ENCODE results near the gene ZNHIT1.

GRCh38 chr7:101238226-101239182, 20.5 kb downstream of the ZNHIT1 start:
- TF ChIP-seq CREB5 (CRISPR knock-in tag; IDR thresholded peaks at IDR 0.05; ENCODE audit: low read depth) (no peak), CSRNP3 (CRISPR knock-in tag; IDR thresholded peaks at IDR 0.05) (no peak), ARNTL (CRISPR knock-in tag; IDR thresholded peaks at IDR 0.05; ENCODE audit: borderline replicate concordance, low read depth) (no peak), PATZ1 (CRISPR knock-in tag; IDR thresholded peaks at IDR 0.05; ENCODE audit: borderline replicate concordance) (no peak), TCF4 (CRISPR knock-in tag; IDR thresholded peaks at IDR 0.05; ENCODE audit: borderline replicate concordance) (no peak)
